GM21576 (cell line): ENCODE data around the gene ETS1.

Source experiments
- ATAC-seq: cut with Tn5 transposase; IDR thresholded peaks from one replicate; pipeline ENCODE4 v1.9.1; 2021; ENCODE audit warnings: mild to moderate bottlenecking, moderate library complexity; ENCODE audit not compliant: unreplicated experiment

Gene ETS1

GRCh38 chr11:128504486-128504885 is 82.9 kb downstream of the ETS1 start:
- no peak for ATAC-seq

- no peak for ATAC-seq
Measured at GRCh38 chr11:128503245-128503991, 83.9 kb downstream of the ETS1 start.

- ATAC-seq, result no peak
Measured at GRCh38 chr11:128502726-128503125, 84.6 kb downstream of the ETS1 start.

GRCh38 chr11:128501632-128502549 is 85.5 kb downstream of the ETS1 start:
- no peak for ATAC-seq

- no peak for ATAC-seq
Measured at GRCh38 chr11:128501008-128501407, 86.3 kb downstream of the ETS1 start.

GRCh38 chr11:128500493-128500892 is 86.9 kb downstream of the ETS1 start:
- no peak for ATAC-seq

GRCh38 chr11:128499613-128500253 is 87.6 kb downstream of the ETS1 start:
- ATAC-seq, result no peak

GRCh38 chr11:128498721-128499245 is 88.6 kb downstream of the ETS1 start:
- no peak for ATAC-seq

GRCh38 chr11:128497776-128498095 is 89.6 kb downstream of the ETS1 start:
- ATAC-seq, result no peak

- peak; percentile 62 for ATAC-seq
Measured at GRCh38 chr11:128497061-128497775, 90.1 kb downstream of the ETS1 start.

GRCh38 chr11:128496692-128497060 is 90.7 kb downstream of the ETS1 start:
- no peak for ATAC-seq

- no peak for ATAC-seq
Measured at GRCh38 chr11:128496249-128496648, 91.1 kb downstream of the ETS1 start.

- ATAC-seq, result no peak
Measured at GRCh38 chr11:128494418-128495332, 92.7 kb downstream of the ETS1 start.

GRCh38 chr11:128493570-128493965 is 93.8 kb downstream of the ETS1 start:
- no peak for ATAC-seq

GRCh38 chr11:128492903-128493569 is 94.3 kb downstream of the ETS1 start:
- ATAC-seq, result no peak

GRCh38 chr11:128492461-128492860 is 94.9 kb downstream of the ETS1 start:
- no peak for ATAC-seq

- no peak for ATAC-seq
Measured at GRCh38 chr11:128491195-128491936, 96.0 kb downstream of the ETS1 start.

- no peak for ATAC-seq
Measured at GRCh38 chr11:128490092-128490491, 97.3 kb downstream of the ETS1 start.

GRCh38 chr11:128488471-128488870 is 98.9 kb downstream of the ETS1 start:
- ATAC-seq, result no peak
